NCI-H2081 (cell line): ENCODE measurements around the gene CSNK1D.

ENCODE experiments used
- DNase-seq, 2 experiments: peaks; one replicate each; lab custom pipeline; 2025; lab: John Stamatoyannopoulos, UW

The CSNK1D gene

GRCh38 chr17:82252511-82253178 lies 20.9 kb downstream of the CSNK1D start:
- no peak for DNase-seq

GRCh38 chr17:82250868-82251500 lies 22.5 kb downstream of the CSNK1D start:
- DNase-seq, result no peak

GRCh38 chr17:82249896-82250581 lies 23.5 kb downstream of the CSNK1D start:
- DNase-seq, result no peak

GRCh38 chr17:82248815-82249674 lies 24.5 kb downstream of the CSNK1D start:
- DNase-seq, result no peak

GRCh38 chr17:82247856-82248671 lies 25.4 kb downstream of the CSNK1D start:
- no peak for DNase-seq

GRCh38 chr17:82247182-82247823 lies 26.2 kb downstream of the CSNK1D start:
- DNase-seq, result no peak

- DNase-seq, result peak; percentile 48 to 74
These were observed 26.9 kb downstream of the CSNK1D start for GRCh38 chr17:82246365-82247181.

GRCh38 chr17:82246040-82246364 lies 27.5 kb downstream of the CSNK1D start:
- no peak for DNase-seq

- no peak for DNase-seq
These were observed 28.1 kb downstream of the CSNK1D start for GRCh38 chr17:82245134-82246039.

GRCh38 chr17:82244413-82245133 lies 28.9 kb downstream of the CSNK1D start:
- DNase-seq, result no peak

- DNase-seq, result no peak
These were observed 29.7 kb downstream of the CSNK1D start for GRCh38 chr17:82243648-82244412.

- no peak for DNase-seq
These were observed 30.4 kb downstream of the CSNK1D start for GRCh38 chr17:82242977-82243647.

- no peak for DNase-seq
These were observed 30.9 kb downstream of the CSNK1D start for GRCh38 chr17:82242698-82242976.

GRCh38 chr17:82241926-82242697 lies 31.4 kb downstream of the CSNK1D start:
- DNase-seq, result no peak

GRCh38 chr17:82241183-82241925 lies 32.1 kb downstream of the CSNK1D start:
- DNase-seq, result no peak
